Spinal cord (tissue), 10 donors: ENCODE measurements around the gene SOX4. TPM values are rescaled to one million over a fixed set of nuclear protein-coding genes. Genes with fewer than 3 reads are reported as not detected.
"Not testable (repeated sequence)": the region's sequence is repeated elsewhere in the genome, so short reads cannot be mapped to it uniquely, and the experiment has no call there.

Experiments
- DNase-seq, 6 donors: peaks; one replicate each; pipeline versions ENCODE4 v3.0.0 to v3.0.0-alpha.2; 2013 to 2015; ENCODE audit warnings: low spot score in 6 of 6, low read depth in 4 of 6
- H3K27ac ChIP-seq: one replicate; pipeline ENCODE4 v1.5.1; 2013; ENCODE audit warnings: low read depth, low read length, control low read depth
- H3K27me3 ChIP-seq: one replicate; pipeline ENCODE4 v1.6.1; 2013; ENCODE audit warnings: low read length; ENCODE audit not compliant: control insufficient read depth, insufficient read depth
- H3K36me3 ChIP-seq: one replicate; pipeline ENCODE4 v1.6.1; 2013; ENCODE audit warnings: low read length; ENCODE audit not compliant: control insufficient read depth, insufficient read depth
- H3K4me1 ChIP-seq: one replicate; pipeline ENCODE4 v1.6.1; 2013; ENCODE audit warnings: low read length; ENCODE audit not compliant: control insufficient read depth, insufficient read depth
- H3K4me3 ChIP-seq: one replicate; pipeline ENCODE4 v1.5.1; 2013; ENCODE audit warnings: low read depth, low read length, control low read depth
- H3K9me3 ChIP-seq: one replicate; pipeline ENCODE4 v1.6.1; 2013; ENCODE audit warnings: low read length; ENCODE audit not compliant: control insufficient read depth, insufficient read depth
- WGBS: methylation state at CpG from one replicate; pipeline ENCODE4 v1.1.5; 2013; ENCODE audit warnings: missing lambda C conversion rate; ENCODE audit not compliant: insufficient coverage; 5-methylcytosine and 5-hydroxymethylcytosine counted together
- long read RNA-seq, 4 donors: transcript quantifications; one replicate each; lab custom pipeline, GENCODE V29; 2026
- polyA plus RNA-seq, 2 donors: library from polyadenylated mRNA; unstranded; fragments of 120-200 nt; gene quantifications; one replicate each; pipeline ENCODE4 v1.2.1, GENCODE V29; 2013; ENCODE audit not compliant: insufficient read length in 2 of 2
- total RNA-seq, 2 donors: library from RNA; depleted of rRNA in 1 of 2; stranded (reverse); fragments of 120-200 nt in 1 of 2; fragments of >200 nt in 1 of 2; gene quantifications; one replicate each; pipeline versions ENCODE4 v1.2.3 to v1.2.4, GENCODE V29; 2013 to 2014
- donor health status: healthy.

Gene SOX4
- total RNA-seq (10 to 100 TPM; 41.8 to 46.9 TPM), polyA plus RNA-seq (10 to 100 TPM; 76.2 to 91.2 TPM)
- long read RNA-seq, donor 1, full-length matches to known transcripts: 339 of 339 reads
- long read RNA-seq, donor 1, partial matches to known transcripts: 0 of 339 reads
- long read RNA-seq, donor 1, other reads (novel, unspliced or antisense): 0 of 339 reads
- long read RNA-seq, donor 2, full-length matches to known transcripts: 187 of 187 reads
- long read RNA-seq, donor 2, partial matches to known transcripts: 0 of 187 reads
- long read RNA-seq, donor 2, other reads (novel, unspliced or antisense): 0 of 187 reads
- long read RNA-seq, donor 3, full-length matches to known transcripts: 328 of 328 reads
- long read RNA-seq, donor 3, partial matches to known transcripts: 0 of 328 reads
- long read RNA-seq, donor 3, other reads (novel, unspliced or antisense): 0 of 328 reads
- long read RNA-seq, donor 4, full-length matches to known transcripts: 425 of 425 reads
- long read RNA-seq, donor 4, partial matches to known transcripts: 0 of 425 reads
- long read RNA-seq, donor 4, other reads (novel, unspliced or antisense): 0 of 425 reads

DNA sequence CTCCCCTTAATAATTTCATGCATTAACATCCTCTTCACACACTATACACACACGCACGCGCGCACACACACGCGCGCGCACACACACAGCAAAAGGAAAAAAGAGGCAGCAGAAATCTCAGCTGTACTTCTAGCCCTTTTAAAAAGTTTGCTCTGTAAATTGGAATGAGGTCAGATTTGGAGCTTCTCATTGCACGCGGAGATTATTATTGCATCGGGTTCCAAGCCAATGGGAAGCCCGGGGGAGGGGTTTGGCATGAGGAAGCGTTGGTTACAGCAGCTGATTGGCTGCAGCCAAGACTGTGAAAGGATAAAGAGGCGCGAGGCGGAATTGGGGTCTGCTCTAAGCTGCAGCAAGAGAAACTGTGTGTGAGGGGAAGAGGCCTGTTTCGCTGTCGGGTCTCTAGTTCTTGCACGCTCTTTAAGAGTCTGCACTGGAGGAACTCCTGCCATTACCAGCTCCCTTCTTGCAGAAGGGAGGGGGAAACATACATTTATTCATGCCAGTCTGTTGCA, at the start of gene SOX4:
SOX4 (plus strand) TSS at position 340 of the 515 bp plus-strand sequence. CDS start 784 bp downstream, outside the sequence.
- peak; percentile 96 to 100 (median 98) for DNase-seq
- no peaks in the 10 kb centered on the region for H3K9me3 ChIP-seq
- H3K27me3 ChIP-seq: no peaks in the 10 kb centered on the region
- under 1% methylated on average over 11 of the region's 19 CpGs for WGBS
- H3K4me3 ChIP-seq: peak within 1 kb of the TSS; percentile 77
- peak within 1 kb of the TSS; percentile 94 for H3K27ac ChIP-seq
- H3K36me3 ChIP-seq: peaks cover 13% of the 10 kb centered on the region
- H3K4me1 ChIP-seq: peaks cover 4% of the 10 kb centered on the region

DNA sequence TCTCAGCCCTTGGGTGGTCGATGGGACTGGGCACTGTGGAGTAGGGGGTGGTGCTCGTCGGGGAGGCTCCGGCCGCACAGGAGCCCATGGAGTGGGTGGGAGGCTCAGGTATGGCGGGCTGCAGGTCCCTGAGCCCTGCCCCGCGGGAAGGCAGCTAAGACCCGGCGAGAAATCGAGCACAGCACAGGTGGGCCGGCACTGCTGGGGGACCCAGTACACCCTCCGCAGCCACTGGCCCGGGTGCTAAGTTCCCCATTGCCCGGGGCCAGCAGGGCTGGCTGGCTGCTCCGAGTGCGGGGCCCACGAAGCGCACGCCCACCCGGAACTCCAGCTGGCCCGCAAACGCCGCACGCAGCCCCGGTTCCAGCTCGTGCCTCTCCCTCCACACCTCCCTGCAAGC, 41.3 kb upstream of the SOX4 start:
- not testable (repeated sequence) for H3K9me3 ChIP-seq, H3K4me3 ChIP-seq, H3K27ac ChIP-seq, DNase-seq, H3K4me1 ChIP-seq, H3K27me3 ChIP-seq, H3K36me3 ChIP-seq
- 98% methylated on average over 23 of the region's 27 CpGs for WGBS

DNA sequence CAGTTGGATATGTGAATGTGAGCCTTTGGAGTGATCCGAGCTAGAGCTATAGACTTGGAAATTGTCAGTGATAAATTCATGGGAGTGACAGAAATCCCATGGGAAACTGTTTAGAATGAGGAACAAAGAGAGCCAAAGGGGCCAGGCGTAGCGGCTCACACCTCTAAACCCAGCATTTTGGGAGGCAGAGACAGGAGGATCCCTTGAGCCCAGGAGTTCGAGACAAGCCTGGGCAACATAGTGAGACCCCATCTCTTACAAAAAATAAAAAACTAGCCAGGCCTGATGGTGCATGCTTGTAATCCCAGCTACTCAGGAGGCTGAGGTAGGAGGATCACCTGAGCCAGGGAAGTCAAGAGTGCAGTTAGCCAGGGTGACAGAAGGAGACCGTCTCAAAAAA, 39.3 kb upstream of the SOX4 start:
- no peaks in the 10 kb centered on the region for H3K36me3 ChIP-seq
- no peaks in the 10 kb centered on the region for H3K9me3 ChIP-seq
- 95% methylated on average over 3 of the region's 5 CpGs for WGBS
- H3K4me3 ChIP-seq: no peak overlapping the region
- H3K4me1 ChIP-seq: no peaks in the 10 kb centered on the region
- DNase-seq: no peak
- H3K27me3 ChIP-seq: no peaks in the 10 kb centered on the region
- no peak overlapping the region for H3K27ac ChIP-seq

DNA sequence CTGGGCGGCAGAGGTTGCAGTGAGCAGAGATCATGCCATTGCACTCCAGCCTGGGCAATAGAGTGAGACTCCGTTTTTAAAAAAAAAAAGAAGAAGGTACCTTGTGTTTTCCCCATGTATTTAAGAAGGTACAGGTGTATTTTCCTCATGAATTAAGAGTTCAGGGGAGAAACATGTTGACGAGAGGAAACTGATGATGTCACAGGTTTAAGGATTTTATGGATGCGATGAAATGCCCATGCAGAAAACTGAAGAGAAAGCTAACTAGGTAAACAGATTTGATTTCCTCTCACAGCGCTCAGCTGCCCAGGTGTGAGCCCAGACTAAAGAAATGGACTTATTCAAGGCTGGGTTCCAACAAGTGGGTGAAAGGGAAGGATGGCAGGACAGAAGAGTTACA, 38.4 kb upstream of the SOX4 start:
- no peaks in the 10 kb centered on the region for H3K9me3 ChIP-seq
- no peak overlapping the region for H3K4me3 ChIP-seq
- no peak overlapping the region for H3K27ac ChIP-seq
- 100% methylated on average over 5 of the region's 5 CpGs for WGBS
- no peaks in the 10 kb centered on the region for H3K36me3 ChIP-seq
- no peaks in the 10 kb centered on the region for H3K4me1 ChIP-seq
- no peak for DNase-seq
- H3K27me3 ChIP-seq: no peaks in the 10 kb centered on the region

DNA sequence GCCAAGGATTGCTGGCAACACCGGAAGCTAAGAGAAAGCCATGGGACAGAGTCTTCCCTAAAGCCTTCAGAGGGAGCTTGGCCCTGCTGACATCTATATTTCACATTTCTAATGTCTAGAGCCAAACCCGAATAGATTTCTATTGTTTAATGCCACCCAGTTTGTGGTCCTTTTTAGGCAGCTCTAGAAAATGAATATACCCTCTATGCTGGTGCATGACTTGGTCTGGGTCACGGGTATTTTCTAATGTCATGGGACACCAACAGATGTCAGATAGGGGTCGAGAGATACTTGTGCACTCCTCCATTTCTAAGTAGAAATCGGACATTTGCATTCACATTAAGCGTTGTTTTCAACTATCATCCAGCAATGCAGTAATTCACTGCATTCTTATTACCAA, 37.0 kb upstream of the SOX4 start:
- 84% methylated on average over 3 of the region's 6 CpGs for WGBS
- no peak overlapping the region for H3K4me3 ChIP-seq
- no peak overlapping the region for H3K27ac ChIP-seq
- H3K36me3 ChIP-seq: no peaks in the 10 kb centered on the region
- no peaks in the 10 kb centered on the region for H3K27me3 ChIP-seq
- no peaks in the 10 kb centered on the region for H3K9me3 ChIP-seq
- H3K4me1 ChIP-seq: no peaks in the 10 kb centered on the region
- DNase-seq: no peak

DNA sequence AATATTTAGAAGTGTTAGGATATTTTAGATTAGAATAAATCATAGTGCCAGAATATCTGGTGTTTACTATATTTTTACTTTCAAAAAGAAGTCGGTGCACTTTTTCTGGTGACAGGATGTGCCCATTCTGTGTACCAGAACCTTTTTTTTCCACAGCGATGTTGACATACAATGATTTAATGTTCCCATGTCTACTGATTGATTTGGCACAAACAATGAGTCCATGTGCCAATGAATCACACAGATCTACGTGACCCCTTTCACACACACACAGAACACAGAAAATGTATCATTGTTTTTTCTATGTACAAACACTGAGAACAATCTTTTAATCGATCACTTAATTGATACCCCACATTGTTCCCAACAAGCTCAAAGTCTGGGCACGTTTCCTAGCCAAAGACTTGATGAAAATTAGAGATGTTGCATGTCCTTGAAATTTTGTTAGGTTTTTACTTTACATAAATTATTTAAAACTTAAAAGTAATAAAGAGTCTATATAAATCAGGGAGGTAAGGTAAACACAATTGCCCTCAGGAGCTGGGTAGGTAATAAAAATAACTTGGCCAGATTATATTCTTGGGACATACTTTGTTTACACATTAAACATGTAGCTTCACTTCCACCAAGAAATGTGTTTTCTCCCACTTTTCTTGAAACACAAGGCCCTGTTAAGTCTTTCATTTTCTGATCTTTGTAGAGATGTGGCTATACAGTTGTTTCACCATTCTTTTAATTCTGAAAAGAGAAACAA, 36.4 kb upstream of the SOX4 start:
- H3K9me3 ChIP-seq: no peaks in the 10 kb centered on the region
- no peak overlapping the region for H3K27ac ChIP-seq
- DNase-seq: peak in 1 of 6 donors; percentile 19
- H3K27me3 ChIP-seq: no peaks in the 10 kb centered on the region
- H3K4me3 ChIP-seq: no peak overlapping the region
- H3K4me1 ChIP-seq: no peaks in the 10 kb centered on the region
- no peaks in the 10 kb centered on the region for H3K36me3 ChIP-seq
- 81% methylated on average over 3 of the region's 5 CpGs for WGBS

DNA sequence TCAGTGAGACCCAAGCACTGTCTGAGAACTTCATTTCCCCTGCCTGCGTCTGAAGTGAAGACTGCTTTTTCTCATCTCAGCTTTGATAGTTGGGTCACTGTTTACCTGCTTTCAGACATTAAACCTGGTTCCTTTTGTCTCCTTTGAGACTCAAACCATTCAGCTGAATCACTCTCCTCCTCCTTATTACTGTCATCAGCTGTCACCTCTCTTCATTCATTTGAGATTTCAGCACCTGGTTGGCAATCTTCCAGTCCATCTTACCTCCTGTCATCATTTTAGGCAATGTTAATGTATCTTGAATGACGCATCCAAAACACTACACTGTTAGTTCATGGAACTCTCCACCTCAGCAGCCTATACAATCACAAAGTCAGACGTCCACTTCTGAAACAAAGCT, 34.3 kb upstream of the SOX4 start:
- no peak overlapping the region for H3K4me3 ChIP-seq

DNA sequence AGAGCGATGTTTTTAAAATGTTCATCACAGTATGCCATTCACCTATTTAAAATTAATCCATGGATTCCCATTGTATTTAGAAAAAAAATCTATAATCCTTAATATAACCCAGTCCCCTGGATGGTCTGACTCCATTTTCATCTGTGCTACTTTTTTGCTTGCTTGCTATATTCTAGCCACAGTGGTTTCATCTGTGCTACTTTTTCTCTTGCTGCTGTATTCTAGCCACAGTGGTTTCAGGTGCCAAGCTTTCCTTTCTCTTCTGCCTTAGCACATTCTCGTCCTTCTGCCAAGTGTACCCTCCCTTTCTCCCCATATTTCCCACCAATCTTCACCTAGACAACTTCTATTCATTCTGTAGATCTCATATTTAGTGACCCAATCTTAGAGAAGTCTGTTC, 33.3 kb upstream of the SOX4 start:
- no peak overlapping the region for H3K27ac ChIP-seq
- no peak for DNase-seq
- no peaks in the 10 kb centered on the region for H3K27me3 ChIP-seq
- WGBS: 46% methylated on average over 1 of the region's 2 CpGs
- no peak overlapping the region for H3K4me3 ChIP-seq
- no peaks in the 10 kb centered on the region for H3K36me3 ChIP-seq
- no peaks in the 10 kb centered on the region for H3K9me3 ChIP-seq
- H3K4me1 ChIP-seq: no peaks in the 10 kb centered on the region

More for the DNA sequence above, 34.3 kb upstream of the SOX4 start:
- WGBS: 86% methylated on average over 3 of the region's 3 CpGs
- Histone ChIP-seq H3K27me3 (no peaks in the 10 kb centered on the region), H3K27ac (no peak overlapping the region), H3K4me1 (no peaks in the 10 kb centered on the region), H3K36me3 (no peaks in the 10 kb centered on the region), H3K9me3 (no peaks in the 10 kb centered on the region)
- DNase-seq: no peak

DNA sequence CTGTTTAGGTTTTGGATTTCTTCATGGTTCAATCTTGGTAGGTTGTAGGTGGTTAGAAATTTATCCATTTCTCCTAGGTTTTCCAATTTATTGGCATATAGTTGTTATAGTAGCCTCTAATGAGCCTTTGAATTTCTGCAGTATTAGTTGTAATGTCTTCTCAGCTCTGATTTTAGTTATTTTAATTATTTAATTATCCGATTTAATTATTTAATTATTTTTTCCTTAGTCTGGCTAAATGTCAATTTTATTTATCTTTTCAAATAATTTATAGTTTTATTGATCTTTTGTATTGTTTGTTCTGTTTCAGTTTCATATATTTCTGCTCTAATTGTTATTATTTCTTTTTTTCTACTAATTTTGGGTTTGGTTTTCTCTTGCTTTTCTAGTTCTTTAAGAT, 28.1 kb upstream of the SOX4 start:
- DNase-seq: no peak
- no CpG with 5 or more reads among the region's 1 CpG for WGBS
- Histone ChIP-seq H3K27me3 (no peaks in the 10 kb centered on the region), H3K27ac (no peak overlapping the region), H3K4me3 (no peak overlapping the region), H3K4me1 (no peaks in the 10 kb centered on the region), H3K9me3 (no peaks in the 10 kb centered on the region), H3K36me3 (no peaks in the 10 kb centered on the region)
